ENCODE data around the gene P2RX4.
"Not testable (repeated sequence)": the region's sequence is repeated elsewhere in the genome, so short reads cannot be mapped to it uniquely, and the experiment has no call there.

Gene P2RX4

DNA sequence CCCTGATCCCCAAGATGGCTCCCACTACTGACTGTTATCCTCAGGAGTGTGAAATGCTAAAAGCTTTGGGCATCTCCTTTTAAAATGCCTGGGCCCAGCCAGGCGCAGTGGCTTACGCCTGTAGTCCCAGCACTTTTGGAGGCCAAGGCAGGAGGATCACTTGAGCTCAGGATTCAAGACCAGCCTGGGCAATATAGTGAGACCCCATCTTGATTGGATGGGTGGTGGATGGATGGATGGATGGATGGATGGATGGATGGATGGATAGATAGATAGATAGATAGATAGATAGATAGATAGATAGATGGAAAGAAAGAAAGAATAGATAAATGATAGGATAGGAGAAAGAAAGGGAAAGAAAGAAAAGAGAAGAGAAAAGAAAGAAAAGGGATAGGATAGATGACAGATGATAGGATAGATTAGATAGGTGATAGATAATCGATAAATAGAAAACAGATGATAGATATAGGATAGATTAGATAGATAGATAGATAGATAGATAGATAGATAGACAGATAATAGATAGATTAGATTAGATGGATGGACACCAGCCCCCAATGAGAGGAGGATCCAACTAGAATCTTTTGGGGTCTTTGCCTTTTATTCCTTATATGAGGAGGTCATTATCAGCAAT is 9.5 kb downstream of the P2RX4 start:
- no peak for DNase-seq (ENCODE audit: low read depth)

GRCh38 chr12:121222847-121223246 is 12.9 kb downstream of the P2RX4 start:
- DNase-seq (ENCODE audit: low read depth): no peak

DNA sequence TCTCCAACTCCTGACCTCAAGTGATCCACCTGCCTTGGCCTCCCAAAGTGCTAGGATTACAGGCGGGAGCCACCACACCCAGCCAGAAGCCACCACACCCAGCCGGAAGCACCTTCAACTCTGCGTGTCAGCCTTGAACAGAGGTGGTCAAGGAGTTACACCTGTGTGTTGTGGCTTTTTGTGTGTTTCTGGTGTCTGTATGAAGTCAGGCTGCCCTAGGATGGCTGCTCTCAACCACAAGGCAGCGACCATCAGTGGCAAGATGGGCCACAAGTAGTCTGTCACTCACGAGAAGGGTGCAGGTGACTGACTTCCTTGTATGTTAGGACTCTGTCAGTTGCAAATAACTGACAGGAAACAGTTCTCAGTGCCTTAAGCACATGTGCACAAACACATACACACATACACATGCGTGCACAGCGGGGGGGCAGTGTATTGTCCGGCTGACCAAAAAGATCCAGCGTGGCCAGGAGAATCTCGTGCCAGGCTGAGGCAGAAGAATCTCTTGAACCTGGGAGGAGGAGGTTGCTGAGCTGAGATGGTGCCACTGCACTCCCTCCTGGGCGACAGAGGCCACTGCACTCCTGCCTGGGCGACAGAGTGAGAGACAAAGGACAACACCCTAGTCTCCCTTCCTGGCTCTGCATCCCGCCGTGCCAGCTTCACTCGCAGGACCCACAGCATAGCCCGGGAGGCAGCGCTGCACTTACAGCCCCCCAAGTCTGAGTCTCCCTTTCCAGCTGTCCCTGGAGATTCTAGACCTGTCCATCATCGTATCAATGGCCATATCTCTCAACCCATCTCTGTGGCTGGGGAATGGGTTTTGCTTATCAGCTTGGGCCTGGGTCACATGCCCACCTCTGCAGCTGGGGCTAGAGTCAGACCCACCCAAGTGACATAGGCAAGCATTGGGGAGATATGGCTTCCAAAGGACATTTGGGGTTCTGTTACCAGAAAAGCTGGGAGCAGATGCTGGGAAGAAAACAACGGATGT is 13.7 kb downstream of the P2RX4 start:
- DNase-seq (ENCODE audit: low read depth): no peak

GRCh38 chr12:121224591-121224990 is 14.7 kb downstream of the P2RX4 start:
- no peak for DNase-seq (ENCODE audit: low read depth)

- no peak for DNase-seq (ENCODE audit: low read depth)
These were observed 16.5 kb downstream of the P2RX4 start for GRCh38 chr12:121226399-121226798.

GRCh38 chr12:121226871-121227270 is 16.9 kb downstream of the P2RX4 start:
- not testable (repeated sequence) for DNase-seq (ENCODE audit: low read depth)

GRCh38 chr12:121227294-121227693 is 17.4 kb downstream of the P2RX4 start:
- no peak for DNase-seq (ENCODE audit: low read depth)

- no peak for DNase-seq (ENCODE audit: low read depth)
These were observed 19.2 kb downstream of the P2RX4 start for GRCh38 chr12:121228919-121229665.

GRCh38 chr12:121229826-121230537 is 20.1 kb downstream of the P2RX4 start:
- peak; percentile 12 for DNase-seq (ENCODE audit: low read depth)

- DNase-seq (ENCODE audit: low read depth): no peak
These were observed 20.6 kb downstream of the P2RX4 start for GRCh38 chr12:121230538-121230907.

DNA sequence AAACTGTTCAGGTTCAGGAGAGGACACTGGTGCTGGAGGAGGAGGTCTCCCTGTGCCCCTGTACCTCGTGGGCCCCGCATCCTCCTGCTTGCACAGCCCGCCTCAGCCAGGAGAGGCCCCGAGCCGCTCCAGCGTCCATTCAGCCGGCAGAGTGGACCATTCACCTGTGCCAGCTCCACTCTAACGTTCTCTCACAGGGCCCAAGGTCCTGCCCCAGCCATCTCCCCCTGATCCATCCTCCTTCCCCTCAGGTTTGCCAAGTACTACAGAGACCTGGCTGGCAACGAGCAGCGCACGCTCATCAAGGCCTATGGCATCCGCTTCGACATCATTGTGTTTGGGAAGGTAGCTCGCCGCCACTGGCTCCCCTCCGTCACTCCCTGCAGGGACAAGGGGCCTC is 22.2 kb downstream of the P2RX4 start:
- DNase-seq (ENCODE audit: low read depth): no peak

- DNase-seq (ENCODE audit: low read depth): no peak
These were observed 23.2 kb downstream of the P2RX4 start for GRCh38 chr12:121232977-121233627.

DNA sequence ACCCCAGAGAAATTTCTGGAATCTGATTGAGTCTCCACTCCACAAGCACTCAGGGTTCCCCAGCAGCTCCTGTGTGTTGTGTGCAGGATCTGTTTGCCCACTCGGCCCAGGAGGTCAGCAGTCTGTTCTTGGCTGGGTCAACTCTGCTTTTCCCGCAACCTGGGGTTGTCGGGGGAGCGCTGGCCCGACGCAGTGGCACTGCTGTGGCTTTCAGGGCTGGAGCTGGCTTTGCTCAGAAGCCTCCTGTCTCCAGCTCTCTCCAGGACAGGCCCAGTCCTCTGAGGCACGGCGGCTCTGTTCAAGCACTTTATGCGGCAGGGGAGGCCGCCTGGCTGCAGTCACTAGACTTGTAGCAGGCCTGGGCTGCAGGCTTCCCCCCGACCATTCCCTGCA is 23.7 kb downstream of the P2RX4 start:
- DNase-seq (ENCODE audit: low read depth): no peak

DNA sequence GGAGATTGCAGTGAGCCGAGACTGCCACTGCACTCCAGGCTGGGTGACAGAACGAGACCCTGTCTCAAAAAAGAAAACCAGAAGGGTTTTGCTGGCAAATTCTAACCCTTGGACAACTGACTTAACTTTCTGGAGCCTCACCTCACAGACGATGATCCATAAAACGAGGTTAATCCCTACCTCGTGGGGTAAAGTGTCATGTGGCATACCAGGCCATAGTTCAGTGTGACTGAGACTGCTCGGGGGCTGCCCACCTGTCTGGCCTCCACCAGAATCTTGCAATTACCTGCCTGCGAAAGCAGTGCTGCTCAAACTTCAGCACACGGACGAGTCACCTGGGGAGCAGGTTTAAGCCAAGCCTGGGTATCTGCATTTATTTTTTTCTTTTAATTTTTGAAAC is 26.8 kb downstream of the P2RX4 start:
- no peak for DNase-seq (ENCODE audit: low read depth)

DNA sequence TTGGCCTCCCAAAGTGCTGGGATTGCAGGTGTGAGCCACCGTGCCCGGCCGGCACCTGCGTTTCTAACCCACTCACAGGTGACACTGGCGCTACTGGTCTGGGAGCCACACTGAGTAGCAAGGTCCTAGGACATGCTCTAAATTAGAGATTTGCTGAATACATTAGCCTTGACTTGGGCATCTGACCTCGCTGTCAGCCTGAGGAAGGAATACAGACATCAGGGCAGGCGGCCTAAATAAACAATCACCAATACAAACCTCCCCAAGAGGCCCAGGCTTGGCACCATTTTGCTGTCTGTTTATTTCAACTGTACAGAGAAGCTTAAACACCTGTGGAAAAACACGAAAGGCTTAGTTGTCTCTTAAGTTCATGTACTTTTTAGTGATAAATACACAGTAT is 27.5 kb downstream of the P2RX4 start:
- no peak for DNase-seq (ENCODE audit: low read depth)

DNA sequence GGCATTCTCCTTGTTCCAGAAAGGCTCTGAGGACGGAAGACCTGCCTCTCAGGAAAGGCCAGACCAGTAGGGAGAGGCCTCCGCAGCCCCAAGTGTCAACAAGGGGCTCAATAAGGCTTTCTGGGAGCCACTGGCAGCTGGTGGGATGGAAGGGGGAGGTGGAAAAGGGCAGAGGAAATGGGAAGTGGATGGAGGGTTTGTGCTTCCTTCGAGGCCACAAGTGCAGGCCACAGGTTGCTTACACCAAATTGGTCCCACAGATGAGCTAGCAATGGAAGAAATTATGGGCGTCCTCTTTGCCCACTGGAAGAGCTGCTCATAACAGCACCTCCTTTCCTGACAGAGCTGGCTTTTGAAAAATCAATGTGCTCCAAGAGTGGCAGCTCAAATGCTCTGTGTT is 28.2 kb downstream of the P2RX4 start:
- DNase-seq (ENCODE audit: low read depth): no peak

DNA sequence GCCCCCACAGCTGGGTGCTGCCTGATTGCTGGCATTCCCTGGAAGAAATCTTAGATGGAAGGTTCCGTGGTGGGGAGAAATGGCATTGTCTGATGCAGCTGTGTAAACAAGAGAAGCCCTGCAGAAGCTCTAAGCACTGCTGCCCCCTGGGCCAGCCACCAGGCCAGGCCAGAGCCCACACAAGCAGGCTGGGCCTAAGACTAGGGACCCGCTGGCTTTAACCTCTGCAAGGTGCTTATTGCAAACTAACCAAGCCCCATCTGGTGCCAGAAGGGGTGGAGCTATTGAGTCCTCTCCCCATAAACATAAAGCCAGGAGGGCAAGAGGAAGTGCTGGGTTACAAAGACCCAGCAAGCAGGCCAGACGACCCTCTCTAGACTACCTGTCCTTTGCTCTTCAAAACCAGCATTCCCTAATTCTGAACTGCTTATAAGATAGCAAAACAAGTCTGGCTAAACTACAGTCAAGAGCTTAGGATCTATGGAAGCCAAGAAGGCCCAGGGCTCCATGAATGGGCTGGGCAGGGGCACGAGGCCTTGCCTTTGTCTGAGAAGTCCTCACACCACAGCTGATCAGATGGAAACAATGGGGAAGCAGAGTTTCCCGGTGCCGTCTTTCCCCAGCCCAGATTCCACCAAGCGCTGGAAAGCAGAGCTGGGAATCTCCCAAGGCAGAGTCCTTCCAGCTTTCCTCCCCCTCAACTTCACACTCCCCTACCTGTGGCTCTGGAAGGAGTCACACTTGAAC is 28.8 kb downstream of the P2RX4 start:
- DNase-seq (ENCODE audit: low read depth): no peak

- DNase-seq (ENCODE audit: low read depth): no peak
These were observed 29.6 kb downstream of the P2RX4 start for GRCh38 chr12:121239351-121240061.

GRCh38 chr12:121240062-121240420 is 30.1 kb downstream of the P2RX4 start:
- DNase-seq (ENCODE audit: low read depth): no peak

GRCh38 chr12:121240484-121241101 is 30.7 kb downstream of the P2RX4 start:
- no peak for DNase-seq (ENCODE audit: low read depth)
